GM12878 (cell line): Measurements from ENCODE around the gene CNTLN.

Source experiments
- BACH1 ChIP-seq: fragments of 450-650 bp; IDR thresholded peaks from 2 replicates; pipeline ENCODE4 v1.6.1; 2017; ENCODE audit warnings: mild to moderate bottlenecking, borderline replicate concordance
- CHD2 ChIP-seq: IDR thresholded peaks from 2 replicates; pipeline ENCODE4 v1.6.1; 2011; ENCODE audit warnings: low read depth, low read length, improper control_type of control experiment, borderline replicate concordance
- FOXM1 ChIP-seq: IDR thresholded peaks from 2 replicates; pipeline ENCODE4 v1.6.1; 2012; ENCODE audit warnings: low read depth, mild to moderate bottlenecking, inconsistent platforms, low read length, moderate library complexity
- HDAC2 ChIP-seq: fragments of 200-600 bp; sonication (generic); IDR thresholded peaks from 2 replicates; pipeline ENCODE4 v1.6.1; 2017
- HDGF ChIP-seq: fragments of 450-650 bp; IDR thresholded peaks from 2 replicates; pipeline ENCODE4 v1.6.1; 2016; ENCODE audit warnings: antibody characterized with exemption
- IKZF1 ChIP-seq: fragments of 450-650 bp; conservative IDR thresholded peaks from 2 replicates; pipeline ENCODE4 v1.6.1; 2017; ENCODE audit warnings: antibody characterized with exemption, mild to moderate bottlenecking
- JUND ChIP-seq: IDR thresholded peaks from 2 replicates; pipeline ENCODE4 v1.6.1; 2012; ENCODE audit warnings: low read depth, mild to moderate bottlenecking, low read length, improper control_type of control experiment, moderate library complexity
- NFYB ChIP-seq: IDR thresholded peaks from 2 replicates; pipeline ENCODE4 v1.6.1; 2011; ENCODE audit warnings: low read depth, mild to moderate bottlenecking, low read length, improper control_type of control experiment, moderate library complexity; ENCODE audit not compliant: insufficient read depth
- POLR2AphosphoS2 ChIP-seq: IDR thresholded peaks from 2 replicates; pipeline ENCODE4 v1.6.1; 2011; ENCODE audit warnings: low read depth, mild to moderate bottlenecking, low read length, improper control_type of control experiment, moderate library complexity
- SMC3 ChIP-seq: IDR thresholded peaks from 2 replicates; pipeline ENCODE4 v1.6.1; 2011; ENCODE audit warnings: low read length, improper control_type of control experiment, borderline replicate concordance
- SP1 ChIP-seq: IDR thresholded peaks from one replicate; pipeline ENCODE4 v1.6.1; 2011; ENCODE audit warnings: low read depth, low read length
- TF ChIP-seq, protein P1 (sequence below): fragments of 450-650 bp; formaldehyde crosslinking; IDR thresholded peaks from 2 replicates; pipeline ENCODE4 v1.5.0; 2022; ENCODE audit warnings: mild to moderate bottlenecking, missing genetic modification characterization
- TF ChIP-seq, protein P2 (sequence below), 3 experiments: IDR thresholded peaks in 2 of 3; conservative IDR thresholded peaks in 1 of 3; 2 replicates each; pipeline ENCODE4 v1.5.1; 2011; ENCODE audit warnings: low read depth in 3 of 3, low read length in 3 of 3, mild to moderate bottlenecking in 3 of 3, control low read depth in 2 of 3, moderate library complexity in 2 of 3, inconsistent platforms in 1 of 3, mixed read lengths in 1 of 3; ENCODE audit not compliant: control insufficient read depth in 2 of 3, insufficient read depth in 1 of 3; ENCODE audit errors: extremely low read depth in 1 of 3

DNA sequence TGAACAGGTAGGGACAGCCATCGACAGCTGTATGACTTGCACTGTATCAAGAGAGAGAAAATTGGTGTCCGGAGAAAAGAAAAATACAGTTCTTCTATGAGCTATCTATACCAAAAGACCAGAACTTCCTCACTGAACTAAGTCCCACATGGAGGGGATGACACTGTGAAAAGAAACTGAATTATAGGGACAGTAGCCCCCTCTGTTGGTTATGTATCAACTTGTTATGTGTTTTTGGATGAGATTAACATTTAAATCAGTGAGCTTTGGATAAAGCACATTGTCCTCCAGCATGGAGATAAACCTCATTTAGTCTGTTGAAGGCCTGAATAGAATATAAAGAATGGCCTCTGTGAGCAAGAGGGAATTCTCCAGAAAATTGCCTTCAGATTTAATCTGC is 267.5 kb downstream of the CNTLN start:
- no peak for TF ChIP-seq POLR2AphosphoS2
- TF ChIP-seq CHD2 = no peak
- no peak for TF ChIP-seq SMC3
- no peak for TF ChIP-seq IKZF1
- no peak for TF ChIP-seq BACH1
- TF ChIP-seq JUND = no peak
- TF ChIP-seq, protein P1, sequence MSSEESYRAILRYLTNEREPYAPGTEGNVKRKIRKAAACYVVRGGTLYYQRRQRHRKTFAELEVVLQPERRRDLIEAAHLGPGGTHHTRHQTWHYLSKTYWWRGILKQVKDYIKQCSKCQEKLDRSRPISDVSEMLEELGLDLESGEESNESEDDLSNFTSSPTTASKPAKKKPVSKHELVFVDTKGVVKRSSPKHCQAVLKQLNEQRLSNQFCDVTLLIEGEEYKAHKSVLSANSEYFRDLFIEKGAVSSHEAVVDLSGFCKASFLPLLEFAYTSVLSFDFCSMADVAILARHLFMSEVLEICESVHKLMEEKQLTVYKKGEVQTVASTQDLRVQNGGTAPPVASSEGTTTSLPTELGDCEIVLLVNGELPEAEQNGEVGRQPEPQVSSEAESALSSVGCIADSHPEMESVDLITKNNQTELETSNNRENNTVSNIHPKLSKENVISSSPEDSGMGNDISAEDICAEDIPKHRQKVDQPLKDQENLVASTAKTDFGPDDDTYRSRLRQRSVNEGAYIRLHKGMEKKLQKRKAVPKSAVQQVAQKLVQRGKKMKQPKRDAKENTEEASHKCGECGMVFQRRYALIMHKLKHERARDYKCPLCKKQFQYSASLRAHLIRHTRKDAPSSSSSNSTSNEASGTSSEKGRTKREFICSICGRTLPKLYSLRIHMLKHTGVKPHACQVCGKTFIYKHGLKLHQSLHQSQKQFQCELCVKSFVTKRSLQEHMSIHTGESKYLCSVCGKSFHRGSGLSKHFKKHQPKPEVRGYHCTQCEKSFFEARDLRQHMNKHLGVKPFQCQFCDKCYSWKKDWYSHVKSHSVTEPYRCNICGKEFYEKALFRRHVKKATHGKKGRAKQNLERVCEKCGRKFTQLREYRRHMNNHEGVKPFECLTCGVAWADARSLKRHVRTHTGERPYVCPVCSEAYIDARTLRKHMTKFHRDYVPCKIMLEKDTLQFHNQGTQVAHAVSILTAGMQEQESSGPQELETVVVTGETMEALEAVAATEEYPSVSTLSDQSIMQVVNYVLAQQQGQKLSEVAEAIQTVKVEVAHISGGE (CRISPR knock-in tag) = no peak
- TF ChIP-seq HDGF = no peak
- no peak for TF ChIP-seq HDAC2
- TF ChIP-seq, protein P2, sequence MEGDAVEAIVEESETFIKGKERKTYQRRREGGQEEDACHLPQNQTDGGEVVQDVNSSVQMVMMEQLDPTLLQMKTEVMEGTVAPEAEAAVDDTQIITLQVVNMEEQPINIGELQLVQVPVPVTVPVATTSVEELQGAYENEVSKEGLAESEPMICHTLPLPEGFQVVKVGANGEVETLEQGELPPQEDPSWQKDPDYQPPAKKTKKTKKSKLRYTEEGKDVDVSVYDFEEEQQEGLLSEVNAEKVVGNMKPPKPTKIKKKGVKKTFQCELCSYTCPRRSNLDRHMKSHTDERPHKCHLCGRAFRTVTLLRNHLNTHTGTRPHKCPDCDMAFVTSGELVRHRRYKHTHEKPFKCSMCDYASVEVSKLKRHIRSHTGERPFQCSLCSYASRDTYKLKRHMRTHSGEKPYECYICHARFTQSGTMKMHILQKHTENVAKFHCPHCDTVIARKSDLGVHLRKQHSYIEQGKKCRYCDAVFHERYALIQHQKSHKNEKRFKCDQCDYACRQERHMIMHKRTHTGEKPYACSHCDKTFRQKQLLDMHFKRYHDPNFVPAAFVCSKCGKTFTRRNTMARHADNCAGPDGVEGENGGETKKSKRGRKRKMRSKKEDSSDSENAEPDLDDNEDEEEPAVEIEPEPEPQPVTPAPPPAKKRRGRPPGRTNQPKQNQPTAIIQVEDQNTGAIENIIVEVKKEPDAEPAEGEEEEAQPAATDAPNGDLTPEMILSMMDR (IDR thresholded peaks at IDR 0.05 in 2 of 3, conservative IDR thresholded peaks at IDR 0.05 in 1 of 3; ENCODE audit: control insufficient read depth in 2 of 3, extremely low read depth in 1 of 3, insufficient read depth in 1 of 3, low read depth in 3 of 3, low read length in 3 of 3) = no peak
- TF ChIP-seq NFYB = no peak
- TF ChIP-seq SP1 = no peak
- no peak for TF ChIP-seq FOXM1
